Measurements from ENCODE around the gene HLA-DPA1.
A peak's percentile ranks its signal among the peaks of the same experiment; 100 is the strongest.

The HLA-DPA1 gene

GRCh38 chr6:33018418-33018817, 55.0 kb downstream of the HLA-DPA1 start:
- Histone ChIP-seq H3K9ac (ENCODE audit: low read depth, low read length) (no peak overlapping the region), H3K36me3 (ENCODE audit: insufficient read depth, low read length) (no peaks in the 10 kb centered on the region), H3K4me1 (ENCODE audit: insufficient read depth, low read length) (peaks cover 6% of the 10 kb centered on the region; the same call in 1 of the 2 replicates), H3K4me2 (ENCODE audit: insufficient read depth, low read length) (no peak overlapping the region), H3K4me3 (ENCODE audit: low read depth in 1 of 2, low read length in 2 of 2) (no peak overlapping the region), H3K79me2 (ENCODE audit: insufficient read depth, low read length) (no peaks in the 10 kb centered on the region), H3K27ac (ENCODE audit: low read length) (no peak overlapping the region), H4K20me1 (ENCODE audit: insufficient read depth, low read length) (no peaks in the 10 kb centered on the region; the same call in 1 of the 2 replicates), H2AFZ (ENCODE audit: low read depth, low read length) (no peak overlapping the region), H3K9me3 (ENCODE audit: insufficient read depth, low read length, severe bottlenecking) (no peaks in the 10 kb centered on the region), H3K27me3 (ENCODE audit: insufficient read depth, low read length, poor library complexity) (peaks cover 59% of the 10 kb centered on the region)
- DNase-seq (no peak), ATAC-seq (ENCODE audit: insufficient read depth, low read depth) (no peak)
- TF ChIP-seq EZH2 (IDR thresholded peaks at IDR 0.05; ENCODE audit: borderline replicate concordance, low read depth, low read length, severe bottlenecking) (no peak), CTCF (IDR thresholded peaks at IDR 0.05; ENCODE audit: borderline replicate concordance, extremely low read depth, low read length, poor library complexity, severe bottlenecking) (no peak)

- Histone ChIP-seq H3K4me2 (ENCODE audit: insufficient read depth, low read length) (no peak overlapping the region), H3K79me2 (ENCODE audit: insufficient read depth, low read length) (no peaks in the 10 kb centered on the region), H3K27me3 (ENCODE audit: insufficient read depth, low read length, poor library complexity) (peaks cover 59% of the 10 kb centered on the region), H2AFZ (ENCODE audit: low read depth, low read length) (no peak overlapping the region), H3K9ac (ENCODE audit: low read depth, low read length) (no peak overlapping the region), H3K4me3 (ENCODE audit: low read depth in 1 of 2, low read length in 2 of 2) (no peak overlapping the region), H3K4me1 (ENCODE audit: insufficient read depth, low read length) (peaks cover 6% of the 10 kb centered on the region; the same call in 1 of the 2 replicates), H3K9me3 (ENCODE audit: insufficient read depth, low read length, severe bottlenecking) (no peaks in the 10 kb centered on the region), H3K36me3 (ENCODE audit: insufficient read depth, low read length) (no peaks in the 10 kb centered on the region), H3K27ac (ENCODE audit: low read length) (no peak overlapping the region), H4K20me1 (ENCODE audit: insufficient read depth, low read length) (no peaks in the 10 kb centered on the region; the same call in 1 of the 2 replicates)
- TF ChIP-seq EZH2 (IDR thresholded peaks at IDR 0.05; ENCODE audit: borderline replicate concordance, low read depth, low read length, severe bottlenecking) (peak; percentile 45), CTCF (IDR thresholded peaks at IDR 0.05; ENCODE audit: borderline replicate concordance, extremely low read depth, low read length, poor library complexity, severe bottlenecking) (no peak)
- no peak for ATAC-seq (ENCODE audit: insufficient read depth, low read depth)
- no peak for DNase-seq
Observed at GRCh38 chr6:33017694-33018353, 55.6 kb downstream of the HLA-DPA1 start.

DNA sequence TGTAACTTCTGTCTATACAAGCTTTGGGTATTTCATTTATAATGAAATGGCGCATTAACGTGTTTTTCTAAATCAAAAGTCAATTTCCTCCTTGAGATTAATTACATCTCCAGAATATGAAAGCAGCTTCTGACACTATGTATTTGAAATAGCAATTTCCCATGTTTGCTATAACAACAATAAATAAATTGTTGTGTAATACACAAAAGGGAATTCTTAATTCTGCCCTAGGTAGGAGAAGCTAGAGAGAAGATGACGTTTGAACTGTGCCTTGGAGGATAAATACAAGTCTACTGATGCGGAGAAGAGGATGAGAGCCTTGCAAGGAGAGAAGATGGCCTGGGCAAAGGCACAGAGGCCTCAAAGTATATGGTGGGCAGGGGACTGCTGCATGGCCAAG, 56.4 kb downstream of the HLA-DPA1 start:
- no peaks in the 10 kb centered on the region for H3K9me3 ChIP-seq (ENCODE audit: insufficient read depth, low read length, severe bottlenecking)
- H3K4me2 ChIP-seq (ENCODE audit: insufficient read depth, low read length): no peak overlapping the region
- H2AFZ ChIP-seq (ENCODE audit: low read depth, low read length): no peak overlapping the region
- no peak for ATAC-seq (ENCODE audit: insufficient read depth, low read depth)
- H3K27ac ChIP-seq (ENCODE audit: low read length): no peak overlapping the region
- no peaks in the 10 kb centered on the region for H3K79me2 ChIP-seq (ENCODE audit: insufficient read depth, low read length)
- no peak overlapping the region for H3K4me3 ChIP-seq (ENCODE audit: low read depth in 1 of 2, low read length in 2 of 2)
- H3K36me3 ChIP-seq (ENCODE audit: insufficient read depth, low read length): no peaks in the 10 kb centered on the region
- no peaks in the 10 kb centered on the region; the same call in 1 of the 2 replicates for H4K20me1 ChIP-seq (ENCODE audit: insufficient read depth, low read length)
- peaks cover 6% of the 10 kb centered on the region; the same call in 1 of the 2 replicates for H3K4me1 ChIP-seq (ENCODE audit: insufficient read depth, low read length)
- no peak for DNase-seq
- H3K9ac ChIP-seq (ENCODE audit: low read depth, low read length): no peak overlapping the region
- no peak for TF ChIP-seq CTCF (IDR thresholded peaks at IDR 0.05; ENCODE audit: borderline replicate concordance, extremely low read depth, low read length, poor library complexity, severe bottlenecking)
- peaks cover 57% of the 10 kb centered on the region for H3K27me3 ChIP-seq (ENCODE audit: insufficient read depth, low read length, poor library complexity)

Measured in DND-41 (cell line).